Nucleus accumbens (tissue), 56 donors: ENCODE measurements around the gene TAF4B.
"Not testable (repeated sequence)": the region's sequence is repeated elsewhere in the genome, so short reads cannot be mapped to it uniquely, and the experiment has no call there.

ENCODE experiments used
- DNase-seq, 56 donors: peaks; one replicate each; lab custom pipeline; 2025; lab: John Stamatoyannopoulos, UW

The TAF4B gene

DNA sequence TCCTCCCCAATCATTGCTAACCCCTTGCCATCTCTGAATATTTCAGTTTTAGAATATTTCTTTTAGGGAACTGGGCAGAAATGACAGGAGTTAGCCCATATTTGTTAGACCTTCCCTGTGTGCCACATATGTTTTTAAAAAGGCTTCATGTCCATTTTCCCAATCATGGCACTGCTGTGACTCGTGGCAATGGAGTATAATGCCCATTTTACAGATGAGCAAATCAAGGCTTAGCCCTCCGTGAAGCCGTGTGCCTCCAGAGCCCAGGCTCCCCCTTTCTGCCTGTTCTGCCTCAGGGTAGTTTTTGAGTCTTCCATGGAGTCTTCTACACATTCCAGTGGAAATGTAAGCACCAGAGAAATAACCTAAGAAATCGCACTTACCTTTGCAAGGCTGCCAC lies 192.0 kb downstream of the TAF4B start:
- no peak for DNase-seq

DNA sequence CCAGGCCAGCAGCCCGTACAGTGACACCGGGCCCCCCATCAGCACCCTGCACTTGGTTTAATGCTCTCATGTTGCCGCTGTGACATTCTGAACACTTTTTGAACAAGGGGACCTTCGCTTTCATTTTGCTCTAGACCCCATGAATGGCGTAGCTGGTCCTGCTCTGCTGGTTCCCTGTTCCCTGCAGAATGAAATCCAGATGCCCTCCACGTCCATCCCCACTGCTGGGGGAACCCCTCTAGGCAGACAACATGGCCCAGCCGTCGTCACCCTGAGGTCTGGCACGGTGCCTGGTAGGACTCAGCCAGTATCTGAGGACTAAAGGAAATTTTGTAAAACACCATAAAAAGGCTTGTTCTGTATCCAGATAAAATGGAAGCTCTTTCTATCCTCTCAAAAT lies 193.5 kb downstream of the TAF4B start:
- peak in 1 of 56 donors; percentile 7 for DNase-seq

DNA sequence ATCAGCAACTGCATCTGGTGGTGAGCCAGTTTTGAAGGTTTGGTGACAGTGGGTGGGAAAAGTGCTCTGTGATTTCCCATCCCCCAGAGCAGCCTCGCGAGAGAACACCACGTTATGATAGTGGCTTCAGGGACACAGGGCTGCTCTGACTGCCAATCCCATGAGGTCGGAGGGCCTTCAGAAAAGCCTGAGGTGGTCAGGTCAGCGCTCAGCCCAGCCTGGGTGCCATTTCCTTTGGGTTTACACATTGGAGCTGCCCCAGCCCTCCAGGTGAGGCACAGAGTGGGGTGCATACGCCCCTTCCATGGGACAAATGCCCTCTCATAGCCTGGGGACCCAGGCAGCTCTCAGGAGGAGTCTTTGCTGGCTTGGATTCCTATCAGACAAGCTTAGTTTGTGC lies 195.3 kb downstream of the TAF4B start:
- no peak for DNase-seq

DNA sequence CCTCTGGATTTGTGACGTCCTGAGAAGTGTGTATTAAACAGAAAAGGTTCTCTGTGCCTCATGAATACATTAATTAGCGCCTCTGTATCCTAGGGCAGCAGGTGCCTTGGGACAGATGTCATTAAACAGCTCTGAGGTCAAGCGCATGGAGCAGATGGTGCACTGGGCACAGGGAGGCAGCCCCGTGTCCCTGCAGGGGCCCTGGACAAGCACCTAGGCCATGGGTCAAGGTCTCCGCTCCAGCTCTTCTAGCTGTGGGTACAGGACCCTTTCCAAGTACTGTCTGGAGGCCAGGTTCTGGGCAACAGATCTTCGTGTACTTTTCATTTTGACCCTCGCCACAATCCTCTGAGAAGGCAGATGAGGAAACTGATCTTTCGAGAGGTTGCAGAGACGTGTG lies 195.7 kb downstream of the TAF4B start:
- DNase-seq = no peak

DNA sequence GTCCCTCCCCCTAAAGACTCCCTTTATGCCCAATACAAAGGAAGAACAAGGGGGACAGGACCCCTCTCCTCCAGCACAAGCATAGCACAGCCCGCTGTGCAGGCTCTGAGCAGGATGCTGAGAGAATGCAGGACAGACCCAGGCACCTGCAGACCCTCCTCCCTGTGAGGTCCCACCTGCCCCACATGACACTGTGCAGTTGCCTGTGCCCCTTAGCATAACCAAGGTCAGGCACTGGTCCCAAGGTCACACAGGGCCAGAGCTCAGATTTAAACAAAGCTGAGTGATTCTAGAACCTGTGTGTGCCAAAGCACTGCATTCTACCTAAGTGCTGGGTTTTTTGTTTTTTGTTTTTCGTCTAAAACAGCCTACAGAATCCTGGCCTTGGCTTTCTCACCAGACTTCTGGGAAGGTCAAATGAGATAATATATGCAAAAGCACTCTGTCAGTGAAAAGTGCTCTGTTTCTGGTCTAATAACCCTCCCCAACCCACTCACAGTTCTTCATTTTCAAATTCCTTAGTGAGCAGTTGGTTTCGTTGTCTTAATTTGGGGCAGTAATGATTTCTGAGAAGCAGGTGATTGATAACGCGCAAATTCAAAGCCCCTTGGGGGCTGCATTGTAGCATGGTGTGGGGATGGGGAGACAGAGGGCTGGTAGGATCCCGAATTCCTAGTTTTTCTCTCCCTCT lies 196.4 kb downstream of the TAF4B start:
- no peak for DNase-seq

DNA sequence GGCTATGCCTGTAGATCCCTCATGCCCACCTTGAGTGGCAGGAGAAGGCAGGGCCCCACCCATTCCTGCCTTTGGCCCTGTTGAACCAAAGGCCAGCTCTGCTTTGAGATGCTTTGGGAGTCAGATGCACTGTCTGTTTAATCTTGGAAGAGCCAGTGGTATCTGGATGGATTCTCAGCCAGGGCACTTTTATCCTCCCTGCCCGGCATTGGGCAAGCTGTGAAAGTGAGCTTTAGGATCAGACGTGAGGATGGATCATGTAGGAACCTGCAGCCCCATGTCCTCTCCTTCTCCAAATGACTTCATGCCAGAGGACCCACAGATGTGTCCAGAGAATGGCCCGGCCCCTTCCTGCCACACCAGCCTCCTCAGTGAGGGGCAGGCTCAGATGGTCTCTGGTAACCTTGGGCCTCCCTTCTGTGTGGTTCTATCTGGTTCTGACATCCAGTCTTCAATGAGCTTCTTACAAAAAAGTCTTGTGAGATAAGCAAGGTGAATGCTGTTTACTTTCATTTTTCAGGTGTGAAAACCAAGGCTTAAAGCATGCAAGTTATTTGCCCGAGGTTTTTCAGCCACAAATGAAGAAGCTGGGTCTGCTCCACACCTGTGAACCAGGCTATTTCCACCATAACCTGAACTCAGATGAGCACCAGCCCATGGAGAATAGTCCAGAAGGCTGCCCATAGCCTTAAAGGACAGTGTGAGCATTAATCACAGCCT lies 198.3 kb downstream of the TAF4B start:
- DNase-seq = no peak

DNA sequence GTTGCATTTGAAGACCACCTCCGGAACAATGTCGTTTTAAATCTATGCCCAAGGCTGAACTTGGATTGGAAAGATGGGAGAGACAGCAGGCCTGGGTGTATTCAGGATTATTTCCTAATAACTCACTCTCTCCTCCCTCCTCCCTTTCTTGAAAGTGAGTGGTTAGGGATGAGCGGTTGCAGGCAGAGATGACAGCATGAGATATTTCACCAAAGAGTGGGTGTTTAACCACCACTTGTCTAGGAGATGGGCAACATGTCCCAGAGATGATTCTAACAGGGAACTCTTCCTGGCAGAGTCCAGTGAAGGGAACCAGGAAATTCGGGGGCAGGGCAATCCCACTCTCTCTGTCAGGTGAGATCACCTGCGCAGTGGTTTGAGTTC lies 198.9 kb downstream of the TAF4B start:
- DNase-seq = no peak

DNA sequence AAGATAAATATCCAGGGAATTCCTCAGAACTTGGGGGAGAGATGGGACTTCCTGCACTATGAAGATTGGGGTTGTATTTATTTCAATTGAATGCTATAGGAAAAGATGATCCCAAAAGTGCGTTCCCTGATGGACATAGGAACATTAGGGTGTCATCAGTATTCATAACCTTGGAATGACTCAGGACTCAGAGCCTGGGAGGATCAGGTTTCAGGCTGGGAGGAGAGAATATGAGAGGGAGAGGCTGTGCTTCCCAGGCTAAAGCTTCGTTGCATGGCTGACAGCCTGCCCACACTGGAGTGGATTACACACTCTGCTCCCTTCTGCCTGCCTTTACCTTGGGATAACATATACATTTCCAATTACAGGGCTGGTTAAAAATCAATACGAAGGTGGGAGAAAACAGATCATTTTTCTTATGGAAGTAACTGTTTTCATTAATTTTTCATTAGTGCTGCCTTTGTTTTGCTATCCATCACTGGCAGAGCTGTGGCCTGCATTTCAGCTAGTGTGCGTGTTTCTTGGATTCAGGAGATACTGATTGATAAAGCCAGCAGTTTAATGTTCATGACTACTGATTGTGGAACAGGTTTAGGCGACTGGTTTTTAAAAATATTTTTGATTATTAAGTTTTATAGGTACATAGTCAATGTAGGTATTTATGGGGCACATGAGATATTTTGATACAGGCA lies 203.4 kb downstream of the TAF4B start:
- no peak for DNase-seq

DNA sequence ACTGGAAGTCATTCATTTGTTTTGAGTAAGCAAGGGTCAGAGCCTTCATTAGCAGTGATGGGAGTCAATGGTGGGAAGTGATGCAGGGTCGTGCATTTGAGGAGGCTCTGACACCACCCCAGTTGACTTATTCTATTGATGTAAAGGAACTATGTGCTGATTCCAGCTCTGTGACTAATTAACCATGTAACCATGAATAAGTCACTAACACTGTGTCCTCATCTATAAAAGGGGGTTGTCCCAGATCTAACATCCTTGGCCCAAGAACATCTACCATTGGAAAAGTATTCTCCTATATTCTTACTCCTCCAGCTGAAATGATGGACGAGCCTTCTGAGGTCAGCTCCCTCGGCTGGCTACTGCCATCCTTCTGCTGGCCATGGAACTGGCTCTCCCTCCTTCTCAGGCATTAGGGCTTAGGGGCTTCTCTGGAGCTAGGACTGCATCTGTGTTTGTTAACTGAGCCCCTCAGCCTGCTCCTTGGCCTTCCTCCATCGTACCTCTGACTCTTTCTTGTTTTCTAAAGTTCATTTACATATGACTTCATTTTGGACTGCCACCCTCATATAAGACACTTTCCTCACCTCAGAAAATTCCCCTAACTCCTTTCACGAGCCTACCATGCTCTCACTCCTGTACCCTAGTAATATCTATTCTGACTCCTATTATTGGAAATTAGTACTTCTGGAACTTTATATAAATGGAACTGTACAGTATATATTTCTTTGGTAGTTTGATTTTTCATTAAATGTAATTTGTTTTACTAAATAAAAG lies 206.6 kb downstream of the TAF4B start:
- no peak for DNase-seq

DNA sequence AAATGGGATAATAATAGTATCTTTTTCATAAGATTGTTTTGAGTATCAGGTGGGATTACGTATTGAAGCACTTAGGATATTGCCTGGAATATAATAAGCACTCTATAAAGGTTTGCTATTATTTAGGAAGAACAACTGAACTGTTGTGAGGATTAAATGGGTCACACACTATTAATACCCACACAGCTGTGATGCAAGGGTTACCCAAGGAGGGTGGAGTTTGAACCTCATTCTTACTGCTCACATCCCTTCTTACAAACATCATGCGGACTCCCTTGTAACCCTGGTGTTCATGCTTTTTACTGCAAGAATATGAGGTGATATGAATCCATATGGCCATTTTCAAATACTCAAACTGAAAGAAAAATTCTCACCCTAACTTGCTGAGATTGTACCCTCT lies 208.6 kb downstream of the TAF4B start:
- no peak for DNase-seq

DNA sequence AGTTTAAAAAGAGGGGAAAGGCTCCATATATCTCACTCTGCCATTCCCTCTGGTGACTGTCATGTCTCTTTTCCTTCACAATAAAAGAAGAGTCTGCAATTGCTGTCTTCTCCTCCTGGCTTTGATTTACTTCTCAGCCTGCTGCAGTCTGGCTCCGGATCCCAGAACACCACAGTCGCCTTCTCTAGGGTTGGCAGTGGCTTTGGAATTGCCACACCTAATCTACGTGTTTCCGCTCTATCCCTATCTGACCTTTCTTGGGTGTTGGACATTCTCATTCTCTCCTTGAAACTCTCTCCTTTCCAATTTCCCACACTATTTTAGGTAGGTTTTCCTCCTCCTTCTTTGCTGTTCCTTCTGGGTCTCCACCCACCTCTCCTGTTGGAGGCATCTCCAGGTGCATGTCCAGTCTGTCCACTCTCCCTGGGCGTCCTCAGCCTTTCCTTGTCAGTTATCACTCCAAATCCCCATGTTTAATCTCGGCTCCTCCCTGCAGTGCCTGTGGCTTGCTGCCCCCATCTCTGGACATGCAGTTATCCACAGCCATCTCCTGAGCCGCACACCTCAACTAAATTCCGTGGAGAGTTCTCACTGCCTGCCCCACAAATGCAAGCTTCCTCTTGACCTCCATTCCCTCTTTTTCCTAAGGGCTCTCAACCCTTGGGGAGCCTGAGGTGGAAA lies 209.3 kb downstream of the TAF4B start:
- DNase-seq = no peak

DNA sequence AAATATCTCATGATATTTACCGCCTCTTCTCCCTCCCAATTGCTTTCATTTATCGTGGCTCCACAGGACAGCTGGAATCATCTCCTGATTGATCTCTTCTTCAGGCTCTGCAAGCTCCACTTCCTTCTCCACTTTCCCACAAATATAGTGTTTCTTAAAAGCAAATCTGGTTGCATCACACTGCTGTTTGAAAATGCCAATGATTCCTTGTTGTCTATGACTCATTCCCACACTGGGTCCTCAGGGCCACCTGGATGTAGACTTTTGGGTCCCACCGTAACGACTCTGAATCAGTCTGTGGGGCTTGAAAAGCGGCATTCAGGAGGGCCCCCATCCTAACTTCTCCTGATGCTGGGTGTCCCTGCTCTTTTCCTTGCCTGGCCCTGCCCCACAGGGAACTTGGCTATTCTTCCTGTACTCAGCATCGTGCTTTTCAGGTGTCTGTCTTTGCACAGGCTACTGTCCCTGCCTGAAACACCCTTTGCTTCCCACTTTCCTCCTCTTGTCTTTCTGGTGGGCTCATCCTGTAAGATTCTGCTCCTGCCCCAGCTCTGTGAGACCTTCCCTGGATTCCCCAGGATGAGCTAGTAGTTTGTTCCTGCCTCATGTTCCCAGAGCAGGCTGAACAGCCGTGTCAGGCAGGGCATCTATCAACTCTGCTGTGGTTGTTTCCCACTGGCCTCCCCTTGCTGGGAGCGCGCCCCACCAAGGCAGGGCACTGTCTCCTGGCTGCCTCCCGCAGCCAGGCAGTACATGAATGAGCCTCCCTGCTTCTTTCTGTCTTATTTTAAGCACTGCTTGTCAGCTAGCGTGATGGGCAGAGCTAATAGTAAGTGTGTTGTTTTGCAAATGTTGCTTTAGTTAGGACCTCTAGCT lies 210.2 kb downstream of the TAF4B start:
- DNase-seq = no peak

DNA sequence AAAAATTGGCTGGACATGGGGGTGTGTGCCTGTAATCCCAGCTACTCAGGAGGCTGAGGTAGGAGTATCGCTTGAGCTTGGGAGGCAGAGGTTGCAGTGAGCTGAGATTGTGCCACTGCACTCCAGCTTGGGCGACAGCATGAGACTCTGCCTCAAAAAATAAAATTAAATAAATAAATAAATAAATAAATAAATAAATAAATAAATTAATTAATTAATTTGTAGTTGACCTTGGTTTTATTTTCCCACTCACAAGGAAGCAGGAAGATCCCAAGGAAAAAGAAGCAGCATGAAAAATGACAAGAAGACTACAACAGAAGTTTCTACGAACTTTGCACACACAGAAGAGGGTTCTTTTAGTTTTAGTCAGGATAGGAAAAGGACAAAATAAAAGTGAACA lies 211.4 kb downstream of the TAF4B start:
- not testable (repeated sequence) for DNase-seq

DNA sequence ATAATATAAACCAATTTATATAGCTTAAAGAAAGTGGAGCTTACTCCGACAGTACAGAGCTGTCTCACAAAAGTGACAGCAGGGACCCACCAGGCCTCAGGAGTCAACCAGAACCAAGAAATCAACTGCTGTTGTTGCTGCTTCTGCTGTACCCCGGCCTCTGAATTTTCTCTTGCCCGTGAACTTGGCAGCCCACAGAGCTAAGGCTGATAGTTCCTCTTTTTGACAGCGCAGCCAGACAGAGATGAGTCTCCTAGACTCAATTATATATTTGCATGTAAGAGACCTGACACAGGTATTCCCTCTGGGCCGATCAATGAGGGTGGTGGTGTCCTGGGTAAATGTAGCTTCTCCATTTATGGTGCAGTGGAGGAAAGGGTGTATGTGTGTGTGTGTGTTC lies 212.7 kb downstream of the TAF4B start:
- DNase-seq = no peak

DNA sequence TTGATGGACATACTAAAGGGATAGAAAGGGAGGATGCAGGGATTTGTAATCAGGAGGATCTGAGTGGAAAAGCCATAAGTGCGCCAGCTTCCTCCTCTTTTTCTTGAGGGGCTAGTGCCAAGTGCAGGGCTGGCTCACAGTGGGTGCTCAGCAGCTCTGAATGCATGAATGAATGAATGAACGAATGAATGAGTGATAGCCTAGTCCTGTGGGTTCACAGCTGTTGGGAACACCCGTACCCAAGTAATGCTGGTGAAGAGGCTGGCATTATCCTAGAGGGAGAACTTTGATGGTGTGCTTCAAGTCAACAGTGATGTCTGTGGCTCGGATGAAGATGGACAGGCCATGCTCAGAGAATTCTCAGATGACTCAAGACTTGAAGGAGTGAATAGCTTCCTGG lies 213.3 kb downstream of the TAF4B start:
- no peak for DNase-seq

DNA sequence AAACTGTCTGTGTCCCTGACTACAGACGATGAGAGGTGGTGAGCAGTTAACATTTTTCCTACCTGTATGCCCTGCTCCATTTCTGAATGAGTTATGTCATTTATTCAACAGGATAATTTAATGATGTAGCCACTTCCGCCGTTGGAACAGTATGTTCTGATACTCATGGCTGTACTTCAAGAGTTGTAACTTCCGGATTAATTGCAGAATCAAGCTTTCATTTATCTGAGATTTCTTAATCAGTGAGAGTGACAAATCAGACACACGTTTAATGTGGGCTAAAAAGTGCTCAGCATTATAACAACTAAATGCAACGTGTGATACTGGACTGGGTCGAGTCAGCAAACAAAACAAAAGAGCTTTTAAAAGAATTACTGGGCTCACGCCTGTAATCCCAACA lies 214.4 kb downstream of the TAF4B start:
- DNase-seq = no peak
